Measurements from ENCODE around the gene TCF3. TPM values are rescaled to one million over a fixed set of nuclear protein-coding genes. Genes with fewer than 3 reads are reported as not detected.
"Not testable (repeated sequence)": the region's sequence is repeated elsewhere in the genome, so short reads cannot be mapped to it uniquely, and the experiment has no call there.

TCF3 gene
- polyA plus RNA-seq, result 10 to 100 TPM; 43.2 to 68.9 (median 52.7) TPM
- long read RNA-seq, donor 1, result 0 reads
- long read RNA-seq, donor 2, transcript TCF3-210 (9 exons, 986 nt), result major isoform, 8 of 8 reads
- long read RNA-seq, donor 2, partial matches to known transcripts, result 0 of 8 reads
- long read RNA-seq, donor 2, other reads (novel, unspliced or antisense), result 0 of 8 reads
- long read RNA-seq, donor 3, partial matches to known transcripts, result 0 of 2 reads
- long read RNA-seq, donor 3, other reads (novel, unspliced or antisense), result 0 of 2 reads
- long read RNA-seq, donor 4, result 0 reads
- long read RNA-seq, donor 5, partial matches to known transcripts, result 0 of 2 reads
- long read RNA-seq, donor 5, other reads (novel, unspliced or antisense), result 0 of 2 reads
- long read RNA-seq, donor 6, partial matches to known transcripts, result 0 of 4 reads
- long read RNA-seq, donor 6, other reads (novel, unspliced or antisense), result 0 of 4 reads
- long read RNA-seq, donor 7, full-length matches to known transcripts, result 4 of 13 reads
- long read RNA-seq, donor 7, partial matches to known transcripts, result 9 of 13 reads
- long read RNA-seq, donor 7, other reads (novel, unspliced or antisense), result 0 of 13 reads
- long read RNA-seq, donor 8, result 0 reads
- long read RNA-seq, donor 9, partial matches to known transcripts, result 5 of 5 reads
- long read RNA-seq, donor 9, other reads (novel, unspliced or antisense), result 0 of 5 reads
- long read RNA-seq, donor 10, full-length matches to known transcripts, result 8 of 26 reads
- long read RNA-seq, donor 10, partial matches to known transcripts, result 18 of 26 reads
- long read RNA-seq, donor 10, other reads (novel, unspliced or antisense), result 0 of 26 reads

DNA sequence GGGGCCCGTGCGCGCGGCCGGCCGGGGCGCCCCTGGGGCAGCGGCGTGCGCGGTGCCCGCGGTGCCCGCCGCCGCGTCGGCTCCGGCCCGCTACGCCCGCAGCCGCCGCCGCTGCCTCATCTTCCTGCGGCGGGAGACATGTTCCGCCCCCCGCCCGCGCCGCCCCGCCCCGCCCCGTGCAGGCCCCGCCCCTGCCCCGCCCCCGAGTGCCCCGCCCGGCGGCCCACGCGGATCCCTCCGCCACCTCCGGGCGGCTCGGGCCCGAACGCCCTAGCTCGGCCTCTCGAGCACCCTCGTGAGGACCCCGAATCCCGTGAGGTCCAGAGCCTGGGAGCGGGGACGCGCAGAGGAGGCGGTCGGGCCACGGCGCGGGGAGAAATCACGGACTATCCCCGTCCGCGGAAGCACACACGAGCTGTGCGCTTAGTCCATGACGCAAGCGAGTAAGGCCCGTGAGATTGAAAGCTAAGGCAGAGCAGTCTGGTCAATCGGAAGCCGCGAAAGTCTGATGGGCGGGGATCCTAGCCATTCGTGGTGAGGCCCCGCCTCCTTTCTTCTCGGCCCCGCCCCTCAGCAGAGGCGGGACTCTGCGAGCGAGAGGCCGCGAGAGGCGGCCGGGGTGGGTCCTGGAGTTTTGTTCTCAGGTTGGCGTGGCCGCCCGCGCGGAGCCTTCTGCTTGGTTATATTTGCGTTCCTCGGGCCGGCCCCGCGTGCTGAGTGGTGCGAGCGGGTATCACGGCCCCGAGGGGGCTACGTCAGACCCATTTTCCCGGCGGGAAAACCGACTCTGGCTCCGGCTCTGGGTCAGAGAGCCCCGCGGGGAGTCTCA lies at the start of gene TCF3:
Gene TCF3, minus strand, starts transcription at position 145 of the 829 bp plus-strand sequence. CDS start 2,367 bp downstream, outside the sequence.
- Histone ChIP-seq H3K27me3 (ENCODE audit: control insufficient read depth in 3 of 3, insufficient read depth in 3 of 3, low read length in 3 of 3) (no peaks in the 10 kb centered on the region), H3K36me3 (ENCODE audit: control insufficient read depth in 3 of 3, insufficient read depth in 2 of 3, low read depth in 1 of 3, low read length in 3 of 3) (peaks cover 0 to 28% (median 0%) of the 10 kb centered on the region in 3 donors), H3K27ac (ENCODE audit: low read depth in 1 of 3, low read length in 2 of 3) (peak within 1 kb of the TSS; percentile 92 to 99 (median 95)), H3K4me1 (ENCODE audit: control insufficient read depth in 3 of 3, insufficient read depth in 2 of 3, low read depth in 1 of 3, low read length in 2 of 3) (peaks cover 0 to 25% (median 0%) of the 10 kb centered on the region in 3 donors), H3K4me3 (ENCODE audit: low read depth in 1 of 3, low read length in 3 of 3) (peak within 1 kb of the TSS; percentile 87 to 92 (median 90)), H3K9me3 (ENCODE audit: control insufficient read depth in 2 of 2, insufficient read depth in 1 of 2, low read depth in 1 of 2, low read length in 1 of 2) (no peaks in the 10 kb centered on the region)
- no peak for FAIRE-seq
- DNase-seq, result peak; percentile 99 to 100
- WGBS, 3 donors, result 0 to 1% (median 1%) methylated on average over 60 to 107 of the region's 107 CpGs

DNA sequence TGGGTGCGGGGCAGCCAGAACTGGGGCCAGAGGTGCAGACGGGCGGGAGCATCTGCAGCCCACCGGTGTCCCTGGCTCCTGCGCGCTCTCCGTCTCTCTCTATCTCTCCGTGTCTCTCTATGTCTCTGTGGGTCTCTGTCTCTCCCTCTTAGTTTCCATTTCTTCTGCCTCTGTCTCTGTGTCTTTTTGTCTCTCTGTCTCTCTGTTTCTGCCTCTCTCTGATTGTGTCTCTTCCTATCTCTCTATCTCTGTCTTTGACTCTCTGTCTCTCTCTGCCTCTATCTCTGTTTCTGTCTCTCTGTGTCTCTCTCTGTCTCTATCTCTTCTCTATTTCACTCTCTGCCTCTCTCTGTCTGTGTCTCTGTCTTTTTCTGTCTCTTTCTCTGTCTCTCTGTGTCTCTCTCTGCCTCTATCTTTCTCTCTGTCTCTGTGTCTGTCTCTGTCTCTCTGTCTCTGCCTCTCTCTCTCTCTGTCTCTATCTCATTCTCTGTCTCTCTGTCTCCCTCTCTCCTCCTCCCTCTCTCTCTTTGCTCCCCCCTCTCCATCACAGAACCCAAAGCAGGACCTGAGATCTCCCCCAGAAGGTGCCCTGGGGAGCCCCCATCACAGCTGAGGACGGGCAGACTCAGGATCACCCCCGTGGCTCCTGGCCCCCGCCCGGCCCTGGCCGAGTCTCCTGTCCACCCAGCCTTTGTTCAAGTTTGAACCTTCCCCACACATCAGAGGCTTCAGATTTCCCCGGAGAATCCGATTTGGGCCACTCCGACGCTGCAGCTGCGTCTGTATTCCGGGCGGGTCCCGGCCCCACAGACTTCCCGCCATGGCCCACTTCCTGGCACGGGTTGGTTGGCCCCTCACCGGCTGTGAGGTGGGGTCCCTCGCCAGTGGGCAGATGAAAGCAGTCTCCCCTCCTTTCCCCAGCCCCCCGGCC lies 48.6 kb upstream of the TCF3 start:
- no peak for FAIRE-seq
- H3K27ac ChIP-seq (ENCODE audit: low read depth in 1 of 3, low read length in 2 of 3), result no peak overlapping the region
- H3K4me1 ChIP-seq (ENCODE audit: control insufficient read depth in 3 of 3, insufficient read depth in 2 of 3, low read depth in 1 of 3, low read length in 2 of 3), result no peaks in the 10 kb centered on the region
- no peaks in the 10 kb centered on the region for H3K36me3 ChIP-seq (ENCODE audit: control insufficient read depth in 3 of 3, insufficient read depth in 2 of 3, low read depth in 1 of 3, low read length in 3 of 3)
- peaks cover 0 to 31% (median 15%) of the 10 kb centered on the region in 3 donors for H3K27me3 ChIP-seq (ENCODE audit: control insufficient read depth in 3 of 3, insufficient read depth in 3 of 3, low read length in 3 of 3)
- no peak overlapping the region for H3K4me3 ChIP-seq (ENCODE audit: low read depth in 1 of 3, low read length in 3 of 3)
- 14 to 19% (median 17%) methylated on average over 25 to 26 of the region's 26 CpGs for WGBS, 3 donors
- no peak for DNase-seq
- peaks cover 0 to 6% of the 10 kb centered on the region in 2 donors for H3K9me3 ChIP-seq (ENCODE audit: control insufficient read depth in 2 of 2, insufficient read depth in 1 of 2, low read depth in 1 of 2, low read length in 1 of 2)

DNA sequence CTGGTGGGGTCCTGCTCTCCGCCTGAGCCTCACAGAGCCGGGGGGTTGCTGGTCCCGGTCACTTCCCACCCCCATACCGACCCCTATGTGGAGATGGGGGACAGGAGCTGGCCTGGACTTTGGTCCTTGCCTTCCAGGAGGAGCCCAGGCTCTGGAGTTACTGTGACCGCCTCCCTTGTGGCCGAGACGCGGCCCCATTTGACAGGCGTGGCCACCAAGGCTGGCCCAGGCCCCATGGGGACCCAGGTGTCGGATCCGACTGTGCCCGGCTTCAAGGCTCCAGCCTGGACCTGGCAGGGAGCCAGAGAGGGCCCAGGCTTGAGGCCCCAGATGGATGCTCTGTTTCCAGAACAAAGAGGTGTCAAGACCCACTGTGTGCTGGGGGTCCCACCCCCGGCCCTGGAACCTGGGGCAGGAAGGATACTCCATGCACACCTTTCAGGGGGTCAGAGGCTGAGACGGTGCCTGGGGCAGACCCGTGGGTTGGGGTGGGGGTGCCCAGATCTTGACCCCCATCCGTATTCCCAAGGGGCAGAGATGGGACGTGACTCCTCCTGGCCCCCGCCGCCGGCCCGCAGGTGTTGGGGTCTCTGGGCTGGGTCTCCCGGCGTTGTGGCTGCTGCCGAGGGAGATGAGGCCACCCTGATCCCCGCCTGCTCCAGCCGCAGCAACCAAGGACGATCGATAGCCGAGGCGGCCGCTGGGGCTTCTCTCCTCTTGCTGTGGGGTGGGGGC lies 47.8 kb upstream of the TCF3 start:
- Histone ChIP-seq H3K36me3 (ENCODE audit: control insufficient read depth in 3 of 3, insufficient read depth in 2 of 3, low read depth in 1 of 3, low read length in 3 of 3) (no peaks in the 10 kb centered on the region), H3K27me3 (ENCODE audit: control insufficient read depth in 3 of 3, insufficient read depth in 3 of 3, low read length in 3 of 3) (peaks cover 0 to 34% (median 12%) of the 10 kb centered on the region in 3 donors), H3K9me3 (ENCODE audit: control insufficient read depth in 2 of 2, insufficient read depth in 1 of 2, low read depth in 1 of 2, low read length in 1 of 2) (peaks cover 0 to 14% of the 10 kb centered on the region in 2 donors), H3K4me1 (ENCODE audit: control insufficient read depth in 3 of 3, insufficient read depth in 2 of 3, low read depth in 1 of 3, low read length in 2 of 3) (no peaks in the 10 kb centered on the region), H3K4me3 (ENCODE audit: low read depth in 1 of 3, low read length in 3 of 3) (no peak overlapping the region), H3K27ac (ENCODE audit: low read depth in 1 of 3, low read length in 2 of 3) (no peak overlapping the region)
- DNase-seq, result no peak
- no peak for FAIRE-seq
- 22 to 48% (median 42%) methylated on average over 29 to 31 of the region's 31 CpGs for WGBS, 3 donors

DNA sequence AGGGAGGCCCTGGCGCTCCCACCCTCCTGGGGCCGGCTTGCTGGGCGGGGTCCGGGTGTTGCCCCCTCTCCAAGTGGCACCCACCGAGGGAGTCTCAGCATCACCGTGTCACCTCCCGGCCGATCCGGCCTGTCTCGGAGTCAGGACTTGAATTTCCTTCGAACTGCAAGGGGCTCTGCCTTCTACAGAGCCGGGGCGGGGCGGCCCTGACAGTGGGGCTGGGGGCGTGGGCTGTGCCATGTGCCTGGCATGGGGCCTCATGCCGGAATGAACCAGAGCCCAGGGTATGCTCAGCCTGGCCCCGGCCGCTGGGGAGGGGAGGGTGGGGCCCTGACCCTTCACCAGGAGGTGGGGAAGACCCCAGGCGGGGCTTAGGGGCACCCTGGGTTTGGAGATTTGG lies 47.0 kb upstream of the TCF3 start:
- no peak for FAIRE-seq
- DNase-seq, result no peak
- no peaks in the 10 kb centered on the region for H3K4me1 ChIP-seq (ENCODE audit: control insufficient read depth in 3 of 3, insufficient read depth in 2 of 3, low read depth in 1 of 3, low read length in 2 of 3)
- peaks cover 0 to 34% (median 16%) of the 10 kb centered on the region in 3 donors for H3K27me3 ChIP-seq (ENCODE audit: control insufficient read depth in 3 of 3, insufficient read depth in 3 of 3, low read length in 3 of 3)
- H3K36me3 ChIP-seq (ENCODE audit: control insufficient read depth in 3 of 3, insufficient read depth in 2 of 3, low read depth in 1 of 3, low read length in 3 of 3), result no peaks in the 10 kb centered on the region
- 81 to 88% (median 85%) methylated on average over 16 to 19 of the region's 19 CpGs for WGBS, 3 donors
- peaks cover 0 to 13% of the 10 kb centered on the region in 2 donors for H3K9me3 ChIP-seq (ENCODE audit: control insufficient read depth in 2 of 2, insufficient read depth in 1 of 2, low read depth in 1 of 2, low read length in 1 of 2)
- no peak overlapping the region for H3K4me3 ChIP-seq (ENCODE audit: low read depth in 1 of 3, low read length in 3 of 3)
- H3K27ac ChIP-seq (ENCODE audit: low read depth in 1 of 3, low read length in 2 of 3), result no peak overlapping the region

DNA sequence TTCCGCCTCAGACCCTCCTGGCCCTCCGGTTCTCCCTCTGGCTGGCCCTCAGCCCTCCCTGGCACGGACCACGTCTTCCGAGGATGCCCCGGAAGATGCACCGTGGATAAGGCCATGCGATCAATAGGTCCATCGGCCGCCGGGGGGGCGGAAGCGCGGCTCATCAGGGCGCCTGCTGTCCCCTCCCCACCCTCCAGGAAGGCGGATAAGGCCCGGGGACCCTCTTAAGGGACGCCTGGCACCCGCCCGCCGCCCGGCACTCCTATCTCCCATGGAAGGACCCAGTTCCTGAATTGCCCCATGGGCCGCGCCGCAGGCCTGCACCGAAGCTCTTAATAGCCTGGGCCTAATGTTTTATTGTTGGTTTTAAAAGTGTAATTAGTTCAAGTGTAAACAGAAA lies 46.2 kb upstream of the TCF3 start:
- Histone ChIP-seq H3K36me3 (ENCODE audit: control insufficient read depth in 3 of 3, insufficient read depth in 2 of 3, low read depth in 1 of 3, low read length in 3 of 3) (no peaks in the 10 kb centered on the region), H3K9me3 (ENCODE audit: control insufficient read depth in 2 of 2, insufficient read depth in 1 of 2, low read depth in 1 of 2, low read length in 1 of 2) (peaks cover 0 to 13% of the 10 kb centered on the region in 2 donors), H3K27me3 (ENCODE audit: control insufficient read depth in 3 of 3, insufficient read depth in 3 of 3, low read length in 3 of 3) (peaks cover 0 to 38% (median 17%) of the 10 kb centered on the region in 3 donors), H3K27ac (ENCODE audit: low read depth in 1 of 3, low read length in 2 of 3) (no peak overlapping the region), H3K4me3 (ENCODE audit: low read depth in 1 of 3, low read length in 3 of 3) (no peak overlapping the region), H3K4me1 (ENCODE audit: control insufficient read depth in 3 of 3, insufficient read depth in 2 of 3, low read depth in 1 of 3, low read length in 2 of 3) (no peaks in the 10 kb centered on the region)
- FAIRE-seq (no peak), DNase-seq (no peak)
- WGBS, 3 donors, result 78 to 87% (median 83%) methylated on average over 26 of the region's 26 CpGs

DNA sequence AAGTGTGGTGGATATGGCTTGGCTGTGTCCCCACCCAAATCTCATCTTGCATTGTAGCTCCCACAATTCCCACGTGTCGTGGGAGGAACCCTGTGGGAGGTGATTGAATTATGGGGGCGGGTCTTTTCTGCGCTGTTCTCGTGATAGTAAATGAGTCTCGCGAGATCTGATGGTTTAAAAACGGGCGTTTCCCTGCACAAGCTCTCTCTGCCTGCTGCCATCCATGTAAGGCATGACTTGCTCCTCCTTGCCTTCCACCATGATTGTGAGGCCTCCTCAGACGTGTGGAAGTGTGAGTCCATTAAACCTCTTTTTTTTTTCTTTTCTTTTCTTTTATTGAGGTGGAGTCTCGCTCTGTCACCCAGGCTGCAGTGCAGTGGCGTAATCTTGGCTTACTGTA lies 43.1 kb upstream of the TCF3 start:
- Histone ChIP-seq H3K9me3 (ENCODE audit: control insufficient read depth in 2 of 2, insufficient read depth in 1 of 2, low read depth in 1 of 2, low read length in 1 of 2) (peaks cover 0 to 13% of the 10 kb centered on the region in 2 donors), H3K27me3 (ENCODE audit: control insufficient read depth in 3 of 3, insufficient read depth in 3 of 3, low read length in 3 of 3) (peaks cover 4 to 49% (median 21%) of the 10 kb centered on the region in 3 donors)
- DNase-seq; H3K4me3 ChIP-seq (ENCODE audit: low read depth in 1 of 3, low read length in 3 of 3); H3K36me3 ChIP-seq (ENCODE audit: control insufficient read depth in 3 of 3, insufficient read depth in 2 of 3, low read depth in 1 of 3, low read length in 3 of 3); H3K4me1 ChIP-seq (ENCODE audit: control insufficient read depth in 3 of 3, insufficient read depth in 2 of 3, low read depth in 1 of 3, low read length in 2 of 3); H3K27ac ChIP-seq (ENCODE audit: low read depth in 1 of 3, low read length in 2 of 3); FAIRE-seq: not testable (repeated sequence)
- 87 to 91% (median 90%) methylated on average over 12 of the region's 12 CpGs for WGBS, 3 donors

Measured in small intestine (tissue), 16 donors.